ENCODE measurements around the gene FKBP10.

FKBP10 gene, protein sequence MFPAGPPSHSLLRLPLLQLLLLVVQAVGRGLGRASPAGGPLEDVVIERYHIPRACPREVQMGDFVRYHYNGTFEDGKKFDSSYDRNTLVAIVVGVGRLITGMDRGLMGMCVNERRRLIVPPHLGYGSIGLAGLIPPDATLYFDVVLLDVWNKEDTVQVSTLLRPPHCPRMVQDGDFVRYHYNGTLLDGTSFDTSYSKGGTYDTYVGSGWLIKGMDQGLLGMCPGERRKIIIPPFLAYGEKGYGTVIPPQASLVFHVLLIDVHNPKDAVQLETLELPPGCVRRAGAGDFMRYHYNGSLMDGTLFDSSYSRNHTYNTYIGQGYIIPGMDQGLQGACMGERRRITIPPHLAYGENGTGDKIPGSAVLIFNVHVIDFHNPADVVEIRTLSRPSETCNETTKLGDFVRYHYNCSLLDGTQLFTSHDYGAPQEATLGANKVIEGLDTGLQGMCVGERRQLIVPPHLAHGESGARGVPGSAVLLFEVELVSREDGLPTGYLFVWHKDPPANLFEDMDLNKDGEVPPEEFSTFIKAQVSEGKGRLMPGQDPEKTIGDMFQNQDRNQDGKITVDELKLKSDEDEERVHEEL

DNA sequence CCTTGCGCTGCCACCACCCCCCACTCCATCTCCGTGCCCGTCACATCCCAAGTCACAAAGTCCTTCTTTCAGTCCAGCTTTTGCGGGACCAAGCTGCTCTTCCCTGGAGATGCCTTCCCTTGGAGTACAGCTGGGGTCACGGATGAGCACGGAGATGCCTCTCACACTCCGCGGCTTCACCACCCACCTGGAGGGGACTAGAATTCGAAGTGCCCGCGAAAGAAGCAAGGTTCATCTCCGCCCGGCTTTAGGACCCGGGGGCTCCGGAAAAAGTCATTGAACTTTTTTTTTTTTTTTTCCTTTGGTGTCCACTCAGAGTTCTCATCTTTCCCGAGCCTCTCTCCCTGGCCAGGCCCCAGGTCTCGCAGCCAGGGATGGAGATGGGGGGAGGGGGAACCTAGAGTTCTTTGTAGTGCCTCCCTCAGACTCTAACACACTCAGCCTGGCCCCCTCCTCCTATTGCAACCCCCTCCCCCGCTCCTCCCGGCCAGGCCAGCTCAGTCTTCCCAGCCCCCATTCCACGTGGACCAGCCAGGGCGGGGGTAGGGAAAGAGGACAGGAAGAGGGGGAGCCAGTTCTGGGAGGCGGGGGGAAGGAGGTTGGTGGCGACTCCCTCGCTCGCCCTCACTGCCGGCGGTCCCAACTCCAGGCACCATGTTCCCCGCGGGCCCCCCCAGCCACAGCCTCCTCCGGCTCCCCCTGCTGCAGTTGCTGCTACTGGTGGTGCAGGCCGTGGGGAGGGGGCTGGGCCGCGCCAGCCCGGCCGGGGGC, at the start of gene FKBP10:
FKBP10 (plus strand) TSS at position 624 of the 771 bp plus-strand sequence; CDS start at position 655, 31 bp downstream.
- TF ChIP-seq, protein P1, sequence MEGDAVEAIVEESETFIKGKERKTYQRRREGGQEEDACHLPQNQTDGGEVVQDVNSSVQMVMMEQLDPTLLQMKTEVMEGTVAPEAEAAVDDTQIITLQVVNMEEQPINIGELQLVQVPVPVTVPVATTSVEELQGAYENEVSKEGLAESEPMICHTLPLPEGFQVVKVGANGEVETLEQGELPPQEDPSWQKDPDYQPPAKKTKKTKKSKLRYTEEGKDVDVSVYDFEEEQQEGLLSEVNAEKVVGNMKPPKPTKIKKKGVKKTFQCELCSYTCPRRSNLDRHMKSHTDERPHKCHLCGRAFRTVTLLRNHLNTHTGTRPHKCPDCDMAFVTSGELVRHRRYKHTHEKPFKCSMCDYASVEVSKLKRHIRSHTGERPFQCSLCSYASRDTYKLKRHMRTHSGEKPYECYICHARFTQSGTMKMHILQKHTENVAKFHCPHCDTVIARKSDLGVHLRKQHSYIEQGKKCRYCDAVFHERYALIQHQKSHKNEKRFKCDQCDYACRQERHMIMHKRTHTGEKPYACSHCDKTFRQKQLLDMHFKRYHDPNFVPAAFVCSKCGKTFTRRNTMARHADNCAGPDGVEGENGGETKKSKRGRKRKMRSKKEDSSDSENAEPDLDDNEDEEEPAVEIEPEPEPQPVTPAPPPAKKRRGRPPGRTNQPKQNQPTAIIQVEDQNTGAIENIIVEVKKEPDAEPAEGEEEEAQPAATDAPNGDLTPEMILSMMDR (IDR thresholded peaks at IDR 0.05), result no peak

- TF ChIP-seq, protein P1 (IDR thresholded peaks at IDR 0.05), result no peak
Measured at GRCh38 chr17:41763327-41763726, 49.5 kb upstream of the FKBP10 start.

- TF ChIP-seq, protein P1 (IDR thresholded peaks at IDR 0.05), result no peak
Measured at GRCh38 chr17:41766135-41766534, 46.7 kb upstream of the FKBP10 start.

DNA sequence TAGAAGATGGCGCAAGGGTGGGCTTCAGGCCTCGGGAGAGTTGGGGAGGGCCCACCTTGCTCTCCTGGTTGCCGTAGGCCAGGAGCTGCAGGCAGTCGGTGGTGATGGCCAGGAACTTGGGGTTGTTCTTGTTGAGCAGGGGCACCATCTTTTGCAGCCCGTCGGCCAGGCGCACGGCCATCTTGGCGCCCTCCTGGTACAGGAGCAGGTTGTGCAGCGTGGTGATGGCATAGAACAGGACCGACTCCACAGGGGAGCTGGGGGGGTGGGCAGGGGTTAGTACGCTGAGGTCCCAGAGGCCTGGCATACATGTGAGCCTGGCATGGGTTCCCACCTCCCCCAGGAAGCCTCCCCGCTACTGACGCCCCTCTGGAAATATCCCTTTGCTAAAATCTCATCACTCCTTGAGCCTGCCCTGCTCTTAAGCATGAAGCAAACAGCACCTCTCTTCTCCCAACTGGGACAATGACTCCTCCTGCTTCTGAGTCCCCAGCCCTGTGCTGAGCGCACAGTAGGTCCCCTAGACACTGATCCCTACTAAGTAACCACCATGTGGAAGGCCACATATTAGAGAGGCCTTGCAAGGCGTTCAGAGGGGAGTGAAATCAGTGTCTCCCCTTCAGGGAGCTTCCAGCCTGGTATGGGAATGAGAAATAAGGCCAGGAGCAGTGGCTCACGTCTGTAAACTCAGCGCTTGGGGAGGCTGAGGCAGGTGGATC, 45.3 kb upstream of the FKBP10 start:
- TF ChIP-seq, protein P1 (IDR thresholded peaks at IDR 0.05), result no peak

DNA sequence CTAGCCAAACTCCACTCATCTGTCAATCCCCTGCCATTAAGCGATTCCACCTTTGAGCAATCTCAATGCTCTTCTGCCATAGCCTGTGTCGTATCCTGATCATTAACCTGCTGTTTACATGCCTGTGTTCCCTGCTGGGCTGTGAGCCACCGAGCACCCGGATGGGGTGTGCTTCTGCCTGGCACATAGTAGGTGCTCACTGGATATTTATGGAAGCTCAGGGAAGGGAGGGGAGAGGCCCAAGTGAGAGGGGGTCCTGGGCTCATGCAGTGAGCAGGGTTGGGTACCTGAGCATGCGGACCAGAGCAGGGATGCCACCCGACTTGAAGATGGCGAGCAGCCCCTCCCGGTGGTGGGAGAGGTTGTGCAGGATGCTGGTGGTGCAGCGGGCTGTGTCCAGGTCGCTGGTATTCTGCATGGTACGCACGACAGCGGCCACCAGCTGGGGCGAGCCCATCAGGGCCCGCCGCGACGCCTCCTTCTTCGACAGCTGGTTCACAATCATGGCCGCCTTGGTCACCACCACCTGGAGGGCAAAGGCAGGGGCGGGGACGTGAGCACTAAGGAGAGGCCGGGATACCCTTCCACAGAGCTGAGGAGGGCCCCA, 44.0 kb upstream of the FKBP10 start:
- TF ChIP-seq, protein P1 (IDR thresholded peaks at IDR 0.05), result no peak

- TF ChIP-seq, protein P1 (IDR thresholded peaks at IDR 0.05), result no peak
Measured at GRCh38 chr17:41769346-41769862, 43.4 kb upstream of the FKBP10 start.

Data from LNCAP (cell line).